ENCODE results near the gene VSIG2.

The VSIG2 gene

GRCh38 chr11:124717786-124718651, 34.0 kb downstream of the VSIG2 start:
- DNase-seq = no peak

- no peak for DNase-seq
Measured at GRCh38 chr11:124717421-124717785, 34.7 kb downstream of the VSIG2 start.

GRCh38 chr11:124716591-124716990, 35.5 kb downstream of the VSIG2 start:
- no peak for DNase-seq

- no peak for DNase-seq
Measured at GRCh38 chr11:124712392-124712791, 39.7 kb downstream of the VSIG2 start.

- no peak for DNase-seq
Measured at GRCh38 chr11:124707829-124708228, 44.2 kb downstream of the VSIG2 start.

- no peak for DNase-seq
Measured at GRCh38 chr11:124700028-124700427, 52.0 kb downstream of the VSIG2 start.

- DNase-seq = no peak
Measured at GRCh38 chr11:124699547-124699946, 52.5 kb downstream of the VSIG2 start.

All from inflammatory macrophage treated with lipopolysaccharide for 4 hours (primary cell).